Activated CD8-positive, alpha-beta memory T cell treated with anti-CD3 and anti-CD28 coated beads, Interleukin-2, amount 50 U/mL, for 24 hours (primary cell): ENCODE measurements around the gene NBEA.

ENCODE experiments used
- DNase-seq: peaks from one replicate; pipeline ENCODE4 v3.0.0-alpha.2; 2020; ENCODE audit errors: extremely low read depth

NBEA gene

DNA sequence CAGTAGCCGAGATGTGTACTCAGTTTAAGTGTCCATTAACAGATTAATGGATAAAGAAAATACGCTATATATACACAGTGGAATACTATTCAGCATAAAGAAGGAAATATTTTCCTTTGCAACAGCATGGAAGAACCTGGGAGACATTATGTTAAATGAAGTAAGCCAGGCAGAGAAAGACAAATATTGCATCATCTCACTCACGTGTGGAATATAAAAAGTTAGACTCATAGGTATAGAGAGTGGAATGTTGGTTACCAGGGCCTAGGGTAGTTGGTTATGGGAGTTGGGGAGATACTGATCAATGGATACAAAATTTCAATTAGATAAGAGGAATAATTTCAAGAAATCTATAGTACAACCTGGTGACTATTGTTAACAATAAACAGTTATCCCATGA, 324.3 kb downstream of the NBEA start:
- no peak for DNase-seq

DNA sequence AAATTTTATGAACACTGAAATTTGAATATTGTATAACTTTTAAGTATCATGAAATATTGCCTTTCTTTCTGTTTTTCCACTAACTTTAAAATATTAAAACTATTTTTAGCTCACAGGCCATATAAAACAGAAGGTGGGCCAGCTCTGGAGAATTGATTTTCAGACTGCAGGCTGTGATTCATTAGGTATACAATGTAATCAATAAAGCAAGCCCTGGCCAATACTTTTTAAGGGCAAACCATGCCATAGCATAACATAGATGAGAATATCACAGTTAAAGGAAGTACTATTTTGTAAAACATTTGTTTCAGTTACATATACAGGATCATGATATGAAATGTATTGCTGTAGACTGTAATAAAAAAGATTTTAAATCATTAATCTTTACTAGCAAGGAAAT, 336.8 kb downstream of the NBEA start:
- no peak for DNase-seq

DNA sequence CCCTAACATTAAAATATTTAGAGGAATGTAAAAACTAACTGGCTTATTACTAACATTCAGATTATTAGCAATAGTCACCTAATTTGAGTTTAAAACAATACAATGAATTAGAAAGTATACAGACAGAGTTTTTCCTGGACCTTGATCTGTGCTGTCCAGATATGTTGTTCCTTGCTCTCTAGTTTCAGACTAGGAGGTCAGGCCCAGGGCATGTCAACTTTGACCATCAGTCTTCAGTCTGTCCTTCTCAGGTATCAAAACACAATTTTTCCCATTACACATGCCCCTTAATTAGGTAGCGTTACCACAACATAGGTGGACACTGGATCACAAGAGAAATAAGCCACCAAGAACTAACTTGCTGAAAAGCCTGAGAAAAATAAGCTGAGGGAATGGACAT, 337.4 kb downstream of the NBEA start:
- no peak for DNase-seq

DNA sequence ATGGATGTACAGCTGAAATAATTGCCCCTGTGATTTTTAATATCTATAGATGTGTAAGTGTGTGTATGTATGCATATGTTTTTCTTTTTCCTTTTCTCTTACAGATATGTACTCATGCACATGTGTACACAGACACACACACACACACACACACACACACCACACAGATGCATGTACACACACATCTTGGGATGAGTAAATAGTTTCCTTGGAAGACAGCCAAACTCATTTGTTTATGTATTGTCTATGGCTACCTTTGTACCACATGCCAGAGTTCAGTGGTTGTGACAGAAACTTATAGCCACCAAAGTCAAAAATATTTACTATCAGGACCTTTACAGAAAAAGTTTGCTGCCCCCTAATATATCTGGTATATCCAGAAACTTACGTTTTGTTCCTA, 341.8 kb downstream of the NBEA start:
- DNase-seq: no peak

DNA sequence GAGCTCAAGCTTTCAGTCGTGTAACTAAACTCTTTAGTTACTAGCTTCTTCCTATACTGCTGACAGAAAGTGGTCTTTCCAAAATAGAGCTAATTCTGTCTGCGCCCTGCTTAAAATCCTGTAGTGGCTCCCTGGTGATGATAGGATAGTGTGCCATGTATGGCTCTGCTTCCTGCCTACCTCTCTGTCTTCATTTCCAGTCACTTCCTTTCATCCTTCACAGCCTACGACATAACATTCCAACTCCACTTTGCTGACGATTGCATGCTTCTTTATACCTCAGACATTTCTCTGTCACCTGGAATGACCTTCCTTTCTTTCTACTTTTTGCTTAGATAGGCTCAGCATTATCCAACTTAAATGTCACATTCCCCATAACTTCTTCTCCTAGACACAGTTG, 343.6 kb downstream of the NBEA start:
- DNase-seq: no peak

DNA sequence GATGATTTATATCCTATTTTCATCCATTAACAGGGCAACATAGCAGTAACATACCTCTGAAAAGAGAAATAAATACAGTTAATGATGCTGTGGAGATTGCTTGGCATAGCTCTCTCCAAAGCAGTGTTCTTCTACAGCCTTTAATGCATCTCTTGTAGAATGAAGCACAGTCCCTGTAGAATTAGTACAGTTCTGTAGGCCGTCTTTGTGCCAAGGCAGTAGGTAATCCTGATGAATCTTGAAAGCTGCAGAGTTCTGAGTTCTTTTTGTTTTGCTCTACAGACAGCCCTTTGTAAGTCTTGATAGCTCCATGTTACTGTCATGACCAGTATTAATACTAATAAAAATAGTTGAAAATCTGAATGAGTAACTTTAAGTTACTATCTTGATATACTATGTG, 350.3 kb downstream of the NBEA start:
- DNase-seq: no peak

DNA sequence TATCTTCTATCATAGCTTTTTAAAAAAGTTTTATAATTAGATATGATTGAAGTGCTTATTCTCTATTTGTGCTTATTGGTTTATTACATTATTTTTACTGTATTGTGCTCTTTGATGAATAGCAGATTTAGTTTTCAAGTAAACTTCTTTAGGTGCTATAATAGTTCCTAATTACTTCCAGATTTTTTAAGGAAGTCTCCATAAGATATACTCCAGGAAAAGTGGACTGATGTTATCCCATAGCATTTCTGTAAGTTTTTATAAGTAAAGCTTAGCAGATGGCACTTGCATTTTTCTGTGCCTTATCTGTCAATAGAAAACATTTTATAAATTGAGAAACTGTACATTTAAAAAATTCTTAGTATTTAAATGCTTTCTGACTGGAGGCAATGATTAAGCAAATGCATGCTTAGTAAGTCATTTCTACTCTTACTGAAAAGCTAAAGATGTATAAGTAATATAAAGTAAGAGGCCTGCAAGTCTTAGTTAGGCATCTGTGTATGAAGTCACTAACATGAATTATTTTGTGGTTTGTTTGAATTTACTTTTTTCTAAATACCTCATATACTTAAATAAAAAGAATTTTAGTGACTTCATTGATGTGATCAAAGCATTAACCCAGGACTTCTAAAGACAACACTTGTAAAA, 351.6 kb downstream of the NBEA start:
- no peak for DNase-seq

DNA sequence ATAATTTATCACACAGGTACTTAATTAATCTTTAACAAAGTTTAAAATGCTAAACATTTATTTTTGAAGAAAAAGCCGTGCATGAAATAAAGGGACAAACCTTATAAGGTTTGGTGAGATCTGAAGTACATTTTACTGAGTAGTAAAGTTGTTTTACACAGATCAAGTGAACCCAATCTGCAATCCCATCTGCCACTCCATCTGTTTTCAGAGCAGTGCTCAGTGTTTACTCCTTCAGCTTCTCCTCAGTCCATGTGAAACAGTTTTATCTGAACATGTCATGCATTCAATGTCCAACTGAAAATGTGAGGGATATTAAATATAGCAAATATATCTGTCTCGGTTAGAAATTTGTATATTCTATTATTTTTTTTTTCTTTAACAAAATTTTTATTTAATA, 367.6 kb downstream of the NBEA start:
- no peak for DNase-seq

DNA sequence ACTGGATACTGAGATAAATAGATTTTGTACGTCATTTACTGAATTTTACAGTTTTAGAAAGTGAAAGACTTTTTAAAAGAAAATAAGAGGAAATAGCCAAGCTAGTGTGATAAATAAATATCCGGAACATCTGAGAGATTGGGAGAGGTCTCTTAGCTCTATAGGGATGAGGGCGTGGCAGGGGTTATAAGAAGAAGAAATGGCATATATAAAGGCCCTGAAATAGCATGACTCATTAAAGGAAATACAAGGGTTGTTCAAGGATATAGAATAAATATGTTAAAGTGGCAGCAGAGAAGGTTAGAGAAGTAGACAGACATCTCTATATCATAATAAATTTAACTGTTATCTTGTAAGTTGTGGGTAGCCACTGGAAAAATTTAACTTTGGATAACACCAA, 390.1 kb downstream of the NBEA start:
- no peak for DNase-seq

DNA sequence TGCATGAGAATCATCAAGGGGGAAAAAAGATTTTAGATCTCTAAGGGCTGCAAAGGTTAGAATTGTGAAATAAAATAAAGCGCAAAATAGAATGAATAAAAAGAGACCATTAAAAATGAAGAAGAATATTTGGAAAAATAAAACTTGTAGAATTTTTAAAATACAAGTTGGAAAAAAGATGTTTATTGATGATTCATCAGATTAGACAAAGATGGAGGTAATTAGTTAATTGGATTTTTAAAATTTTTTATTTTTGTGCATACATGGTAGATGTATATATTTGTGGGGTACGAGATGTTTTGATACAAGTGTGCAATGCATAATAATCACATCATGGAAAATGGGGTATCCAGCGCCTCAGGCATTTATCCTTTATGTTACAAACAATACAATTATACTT, 391.1 kb downstream of the NBEA start:
- no peak for DNase-seq

DNA sequence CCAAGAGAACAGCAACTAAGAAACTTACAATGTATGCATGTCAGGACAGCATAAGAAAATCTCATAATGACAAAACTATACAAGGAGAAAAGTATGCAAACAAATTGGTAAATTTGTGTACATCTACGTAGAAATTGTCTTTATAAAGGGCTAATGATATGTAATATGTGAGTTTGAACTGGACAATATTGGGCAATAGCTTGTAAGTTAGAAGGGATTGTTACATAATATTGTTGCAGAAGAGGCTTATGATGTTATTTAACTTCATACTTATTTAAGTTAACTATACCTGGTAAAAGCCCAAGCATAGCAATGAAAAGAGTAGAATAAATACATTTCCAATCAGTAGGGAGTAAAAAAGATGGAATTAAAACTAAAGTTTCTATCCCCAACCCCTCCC, 400.4 kb downstream of the NBEA start:
- no peak for DNase-seq

DNA sequence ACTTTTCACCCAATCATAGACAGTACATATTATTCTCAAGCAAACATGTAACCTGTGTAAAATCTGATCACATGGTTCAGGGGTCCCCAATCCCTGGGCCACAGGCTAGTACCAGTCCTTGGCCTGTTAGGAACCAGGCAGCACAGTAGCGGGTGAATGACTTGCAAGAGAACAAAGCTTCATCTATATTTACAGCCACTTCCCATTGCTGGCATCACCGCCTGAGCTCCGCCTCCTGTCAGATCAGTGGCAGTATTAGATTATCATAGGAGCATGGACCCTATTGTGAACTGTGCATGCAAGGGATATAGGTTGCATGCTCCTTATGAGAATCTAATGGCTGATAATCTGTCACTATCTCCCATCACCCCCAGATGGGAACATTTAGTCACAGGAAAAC, 401.3 kb downstream of the NBEA start:
- no peak for DNase-seq

DNA sequence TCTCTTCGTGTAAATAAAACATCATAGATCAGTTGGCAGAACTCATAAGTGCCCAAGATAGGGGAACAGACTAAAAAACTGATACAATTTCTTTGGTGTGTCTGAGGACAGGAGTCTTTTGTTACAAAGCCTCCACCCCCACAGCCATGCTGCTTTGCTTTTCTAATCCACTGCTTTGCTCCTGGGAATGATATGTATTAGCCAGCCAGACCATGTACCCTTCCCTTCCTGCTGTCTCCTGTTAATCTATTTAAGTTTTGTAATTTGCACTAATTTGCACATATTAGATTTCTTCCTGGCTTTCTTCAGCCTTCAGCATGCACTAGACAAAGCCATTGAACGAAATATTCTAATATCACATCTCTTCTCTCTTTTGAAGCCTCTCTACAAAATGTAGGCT, 403.9 kb downstream of the NBEA start:
- no peak for DNase-seq

DNA sequence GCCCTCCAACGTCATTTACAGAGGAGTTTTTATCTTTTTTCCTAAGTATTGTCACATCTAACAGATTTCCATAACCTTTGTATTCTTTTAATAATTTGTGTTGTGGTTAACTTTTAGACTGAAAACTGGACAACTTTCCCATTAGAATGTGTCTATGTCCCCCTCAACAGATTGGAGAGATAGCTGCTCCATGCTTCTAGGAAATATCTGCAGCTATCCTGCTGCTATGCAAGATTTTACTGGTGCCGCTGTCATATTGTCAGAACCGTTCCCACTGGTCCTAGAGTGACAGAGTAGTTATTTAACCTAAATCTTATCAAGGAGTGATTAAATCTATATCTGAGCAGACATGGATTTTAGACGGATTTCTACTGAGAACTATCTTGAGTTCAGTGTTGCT, 404.4 kb downstream of the NBEA start:
- DNase-seq: no peak

DNA sequence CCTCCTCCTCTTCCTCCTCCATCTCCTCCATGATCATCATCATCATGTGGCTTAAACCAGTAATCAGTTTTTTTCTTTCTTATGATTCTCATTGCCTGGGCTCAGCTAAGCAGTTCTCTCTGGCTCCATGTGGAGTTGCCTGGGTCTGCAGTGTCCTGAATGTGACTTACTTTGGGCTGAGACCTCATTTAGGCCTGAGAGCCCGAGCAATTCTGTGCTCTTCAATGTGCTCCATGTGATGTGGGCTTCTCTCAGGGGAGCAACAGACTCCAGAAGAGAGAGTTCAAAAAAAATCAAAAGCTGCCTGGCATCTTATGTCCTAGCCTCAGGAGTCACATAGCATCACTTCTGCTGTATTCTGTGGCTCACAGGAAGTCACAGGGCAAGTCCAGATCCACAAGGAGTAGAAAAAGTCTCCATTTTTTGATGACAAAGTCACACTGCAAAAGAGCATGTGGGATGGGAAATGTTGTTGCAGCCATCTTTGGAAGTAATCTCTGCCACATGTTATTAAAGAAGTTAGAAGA, 405.7 kb downstream of the NBEA start:
- no peak for DNase-seq

DNA sequence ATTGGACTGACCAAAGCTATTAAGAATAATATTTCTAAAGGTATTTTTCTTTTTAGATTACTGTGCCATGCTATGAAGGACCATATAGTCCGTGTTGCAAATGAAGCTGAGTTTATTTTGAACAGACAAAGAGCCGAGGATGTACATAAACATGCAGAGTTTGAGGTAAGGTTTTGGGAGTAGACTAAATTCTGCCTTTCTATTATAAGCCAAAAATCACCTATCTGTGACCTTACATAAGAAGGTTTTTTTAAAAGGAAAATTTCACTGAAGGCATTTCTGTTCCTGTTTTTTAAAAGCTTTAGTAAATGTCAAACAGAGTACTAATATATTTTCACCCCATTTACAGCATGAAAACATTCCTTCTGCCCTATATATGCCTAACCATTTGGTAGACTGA, 407.0 kb downstream of the NBEA start:
- no peak for DNase-seq

DNA sequence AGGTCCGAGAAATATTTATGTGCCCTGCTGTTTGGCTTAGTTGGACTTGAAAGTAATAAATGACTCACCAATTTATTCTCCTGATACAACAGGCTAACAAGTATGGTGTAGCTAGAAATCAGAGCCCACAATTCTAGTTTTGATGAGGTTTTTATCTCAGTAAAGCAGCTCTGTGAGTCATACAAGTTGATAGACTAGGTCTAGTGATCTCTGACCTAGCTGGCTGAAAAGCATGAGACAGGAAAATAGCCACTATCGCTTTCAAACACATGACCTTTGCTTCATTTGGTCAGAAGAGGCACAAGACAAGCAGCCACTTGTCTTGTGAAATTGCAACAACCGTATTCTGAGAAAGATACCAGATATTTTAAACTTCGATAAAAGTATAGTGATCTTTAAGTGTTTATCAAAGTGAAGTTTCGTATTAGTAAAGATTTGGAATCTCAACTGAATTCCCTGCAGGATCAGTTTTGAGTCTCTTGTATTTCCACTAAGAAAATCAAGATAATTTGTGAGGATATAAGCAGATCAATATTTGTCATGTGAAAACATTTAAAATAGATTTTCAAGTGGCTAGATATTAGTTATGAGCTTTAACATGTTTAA, 407.7 kb downstream of the NBEA start:
- DNase-seq: no peak

DNA sequence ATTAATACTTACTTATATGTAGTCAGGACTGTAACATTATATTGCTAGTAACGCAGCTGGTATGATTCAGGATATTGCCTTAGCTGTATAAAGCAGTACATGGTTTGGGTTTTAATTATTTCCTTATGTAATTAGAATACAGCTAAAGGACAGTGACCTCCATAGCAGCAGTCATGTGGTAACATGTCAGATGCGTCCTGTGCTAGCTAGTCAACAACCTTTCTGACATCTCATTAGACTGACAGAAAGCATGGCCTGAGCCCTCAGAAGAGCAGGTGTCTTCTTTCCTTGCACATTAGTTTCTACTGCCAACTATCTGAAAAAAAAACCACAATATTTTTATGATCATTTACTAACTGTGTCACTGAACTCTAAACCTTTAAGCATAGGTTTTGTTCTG, 412.2 kb downstream of the NBEA start:
- no peak for DNase-seq

DNA sequence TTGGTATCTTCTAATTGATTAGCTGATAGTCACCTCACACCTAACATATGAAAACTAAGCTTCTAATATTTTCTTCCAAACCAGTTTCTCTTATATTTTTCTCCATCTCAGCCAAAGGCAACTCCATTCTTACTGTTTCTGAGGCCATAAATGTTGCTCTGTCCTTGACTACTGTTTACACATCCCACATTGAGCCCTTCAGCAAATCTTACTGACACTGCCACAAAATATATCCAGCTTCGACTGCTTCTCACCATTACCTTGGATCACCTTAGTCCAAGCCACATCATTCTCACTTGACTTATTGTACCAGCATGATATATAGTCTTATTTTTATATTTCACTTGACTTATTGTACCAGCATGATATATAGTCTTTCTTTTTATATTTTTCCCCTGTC, 412.8 kb downstream of the NBEA start:
- no peak for DNase-seq

DNA sequence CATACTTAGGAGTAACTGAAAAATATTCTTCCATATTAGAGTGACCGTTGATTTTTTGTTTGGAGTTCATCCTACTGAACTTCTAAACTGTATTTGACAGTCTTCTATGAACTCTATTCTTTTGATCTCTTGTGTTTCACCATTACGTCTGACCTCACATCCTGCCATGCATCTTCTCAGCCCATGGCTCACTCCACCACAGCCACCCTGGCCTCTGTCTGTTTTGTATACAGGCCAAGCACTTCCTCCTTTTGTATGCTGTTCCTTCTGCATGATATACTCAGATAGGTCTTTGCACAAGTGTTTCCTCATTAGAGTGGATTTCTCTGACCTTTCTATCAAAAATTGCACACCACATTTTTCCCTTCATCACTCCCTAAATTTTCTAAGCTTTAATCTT, 414.5 kb downstream of the NBEA start:
- no peak for DNase-seq

DNA sequence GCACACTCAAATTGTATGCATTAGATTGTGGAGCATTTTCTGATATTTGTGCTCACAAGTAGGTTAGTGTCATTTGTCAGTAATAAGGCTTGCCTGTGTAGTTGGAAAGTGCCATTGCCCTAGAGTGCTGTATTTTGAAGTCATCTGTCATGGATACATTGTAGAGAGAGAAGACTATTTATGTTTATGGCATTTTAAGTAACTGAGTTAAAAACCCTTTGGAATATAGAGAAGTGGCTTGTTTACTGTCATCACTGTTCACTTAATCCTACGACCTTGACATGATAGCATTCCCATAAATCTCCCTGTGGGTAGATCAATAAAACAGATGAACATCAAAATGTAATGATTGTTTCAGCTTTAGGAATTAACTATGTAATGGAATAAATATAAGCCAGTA, 423.8 kb downstream of the NBEA start:
- no peak for DNase-seq

DNA sequence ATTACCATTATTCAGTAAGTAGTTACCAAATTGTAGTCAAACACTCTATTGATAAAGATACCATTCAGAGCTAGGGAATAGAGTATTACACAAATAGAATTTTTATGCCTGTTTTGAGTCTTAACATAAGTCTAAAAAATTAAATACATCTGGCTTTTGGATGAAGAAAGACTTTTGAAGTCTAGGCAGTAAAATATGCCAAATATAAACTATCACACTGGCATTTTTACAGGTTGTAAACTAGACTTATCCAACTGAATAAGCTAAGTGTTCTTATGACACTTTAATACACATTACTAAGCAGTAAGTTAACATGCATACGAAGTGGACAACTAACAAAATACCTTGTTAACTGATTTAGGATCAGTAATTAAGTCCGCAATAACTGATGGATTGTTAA, 425.5 kb downstream of the NBEA start:
- DNase-seq: no peak

DNA sequence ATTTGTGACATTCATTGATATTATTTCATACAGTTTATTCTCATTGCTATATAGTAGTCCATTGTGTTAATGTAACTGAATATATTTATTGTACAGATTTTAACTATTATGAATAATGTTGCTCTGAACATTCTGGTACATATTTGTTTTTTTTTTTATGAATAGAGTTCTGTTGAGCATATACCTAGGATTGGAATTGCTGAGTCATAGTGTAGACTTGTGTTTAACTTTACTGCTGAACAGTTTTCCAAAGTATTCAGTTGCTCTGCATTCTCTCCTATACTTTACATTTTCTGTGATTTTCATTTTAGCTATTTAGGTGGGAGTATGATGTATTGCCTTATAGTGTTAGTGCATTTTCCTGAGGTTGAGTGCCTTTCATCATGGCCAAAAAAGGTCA, 436.9 kb downstream of the NBEA start:
- DNase-seq: no peak

DNA sequence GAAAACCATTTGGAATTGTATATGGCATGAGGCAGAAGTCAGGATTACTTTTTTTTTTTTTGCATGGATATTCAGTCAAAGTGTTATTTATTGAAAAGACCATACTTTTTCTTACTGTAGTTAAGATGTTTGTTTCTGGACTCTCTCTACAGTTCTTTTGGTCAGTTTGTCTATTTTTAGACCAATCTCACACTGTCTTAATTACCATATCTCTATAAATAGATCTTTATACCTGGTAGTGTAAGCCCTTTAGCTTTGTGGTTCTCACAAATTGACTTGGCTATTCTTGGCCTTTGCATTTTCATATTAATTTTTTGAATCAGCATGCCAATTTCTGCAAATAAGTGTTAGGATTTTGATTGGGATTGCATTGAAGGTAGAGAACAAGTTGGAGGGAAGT, 437.6 kb downstream of the NBEA start:
- DNase-seq: no peak
